Measurements from ENCODE around the gene TNFAIP2.

GRCh38 chr14:103142721-103143302, 19.6 kb downstream of the TNFAIP2 start:
- TF ChIP-seq ZNF8 (CRISPR knock-in tag; IDR thresholded peaks at IDR 0.05) (no peak), SNAI2 (CRISPR knock-in tag; IDR thresholded peaks at IDR 0.05) (no peak), ISL1 (CRISPR knock-in tag; IDR thresholded peaks at IDR 0.05) (no peak), ZFP3 (CRISPR knock-in tag; IDR thresholded peaks at IDR 0.05) (no peak), BACH2 (CRISPR knock-in tag; IDR thresholded peaks at IDR 0.05; ENCODE audit: borderline replicate concordance) (no peak), CREB5 (CRISPR knock-in tag; IDR thresholded peaks at IDR 0.05; ENCODE audit: low read depth) (no peak), CSDC2 (CRISPR knock-in tag; IDR thresholded peaks at IDR 0.05) (no peak), RARB (CRISPR knock-in tag; IDR thresholded peaks at IDR 0.05) (no peak), TOX (CRISPR knock-in tag; IDR thresholded peaks at IDR 0.05; ENCODE audit: borderline replicate concordance) (no peak), ZNF70 (CRISPR knock-in tag; IDR thresholded peaks at IDR 0.05) (no peak), CSRNP3 (CRISPR knock-in tag; IDR thresholded peaks at IDR 0.05) (no peak)
- TF ChIP-seq, protein P1, sequence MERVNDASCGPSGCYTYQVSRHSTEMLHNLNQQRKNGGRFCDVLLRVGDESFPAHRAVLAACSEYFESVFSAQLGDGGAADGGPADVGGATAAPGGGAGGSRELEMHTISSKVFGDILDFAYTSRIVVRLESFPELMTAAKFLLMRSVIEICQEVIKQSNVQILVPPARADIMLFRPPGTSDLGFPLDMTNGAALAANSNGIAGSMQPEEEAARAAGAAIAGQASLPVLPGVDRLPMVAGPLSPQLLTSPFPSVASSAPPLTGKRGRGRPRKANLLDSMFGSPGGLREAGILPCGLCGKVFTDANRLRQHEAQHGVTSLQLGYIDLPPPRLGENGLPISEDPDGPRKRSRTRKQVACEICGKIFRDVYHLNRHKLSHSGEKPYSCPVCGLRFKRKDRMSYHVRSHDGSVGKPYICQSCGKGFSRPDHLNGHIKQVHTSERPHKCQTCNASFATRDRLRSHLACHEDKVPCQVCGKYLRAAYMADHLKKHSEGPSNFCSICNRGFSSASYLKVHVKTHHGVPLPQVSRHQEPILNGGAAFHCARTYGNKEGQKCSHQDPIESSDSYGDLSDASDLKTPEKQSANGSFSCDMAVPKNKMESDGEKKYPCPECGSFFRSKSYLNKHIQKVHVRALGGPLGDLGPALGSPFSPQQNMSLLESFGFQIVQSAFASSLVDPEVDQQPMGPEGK (CRISPR knock-in tag; IDR thresholded peaks at IDR 0.05; ENCODE audit: borderline replicate concordance): no peak

Measured in SK-N-SH treated with all-trans-retinoic acid at 6 μM for 48 hours (cell line).